Keratinocyte (primary cell): ENCODE measurements around the gene KIF3A. TPM values are rescaled to one million over a fixed set of nuclear protein-coding genes. Genes with fewer than 3 reads are reported as not detected.

Source experiments
- DNase-seq: peaks from one replicate; pipeline ENCODE4 v3.0.0-alpha.2; 2011; ENCODE audit warnings: low read depth, missing footprints, low spot score
- FAIRE-seq: peaks from 2 replicates; lab custom pipeline; 2011; peaks lifted over from hg19 to GRCh38; lab: Jason Lieb, UNC
- H2AFZ ChIP-seq: 2 replicates; pipeline ENCODE4 v1.6.0; 2012; ENCODE audit warnings: low read length, control low read depth, inconsistent platforms; ENCODE audit not compliant: control insufficient read depth
- H3K27ac ChIP-seq: 2 replicates; pipeline ENCODE4 v1.5.1; 2011; ENCODE audit warnings: low read length; ENCODE audit not compliant: control insufficient read depth, insufficient read depth
- H3K27me3 ChIP-seq: 3 replicates; pipeline ENCODE4 v1.6.0; 2011; ENCODE audit warnings: low read length; ENCODE audit not compliant: control insufficient read depth, insufficient read depth; ENCODE audit errors: extremely low read depth
- H3K36me3 ChIP-seq, 2 experiments: 2 replicates in 1 of 2; 3 replicates in 1 of 2; pipeline ENCODE4 v1.5.1; 2011; ENCODE audit warnings: low read length in 2 of 2, mild to moderate bottlenecking in 1 of 2; ENCODE audit not compliant: control insufficient read depth in 2 of 2, insufficient read depth in 2 of 2; ENCODE audit errors: extremely low read depth in 1 of 2
- H3K4me1 ChIP-seq: 3 replicates; pipeline ENCODE4 v1.5.1; 2011; ENCODE audit warnings: low read length; ENCODE audit not compliant: control insufficient read depth, insufficient read depth; ENCODE audit errors: extremely low read depth
- H3K4me2 ChIP-seq: 3 replicates; pipeline ENCODE4 v1.6.0; 2011; ENCODE audit warnings: low read depth, low read length; ENCODE audit not compliant: control insufficient read depth, insufficient read depth; ENCODE audit errors: extremely low read depth
- H3K4me3 ChIP-seq, 3 experiments: fragments of 200-600 bp in 1 of 3; sonication (generic) in 1 of 3; 2 replicates in 2 of 3; 3 replicates in 1 of 3; pipeline ENCODE4 v1.5.1; 2011 to 2016; ENCODE audit warnings: low read length in 3 of 3, mild to moderate bottlenecking in 3 of 3, control low read depth in 2 of 3, inconsistent platforms in 1 of 3, low read depth in 1 of 3, mixed read lengths in 1 of 3, mixed run types in 1 of 3, moderate library complexity in 1 of 3; ENCODE audit not compliant: control insufficient read depth in 2 of 3, insufficient read depth in 2 of 3; ENCODE audit errors: extremely low read depth in 1 of 3
- H3K79me2 ChIP-seq: 2 replicates; pipeline ENCODE4 v1.6.0; 2012; ENCODE audit warnings: low read length; ENCODE audit not compliant: control insufficient read depth, insufficient read depth
- H3K9ac ChIP-seq: 3 replicates; pipeline ENCODE4 v1.6.0; 2011; ENCODE audit warnings: low read length; ENCODE audit not compliant: control insufficient read depth, insufficient read depth; ENCODE audit errors: extremely low read depth
- H3K9me1 ChIP-seq: 3 replicates; pipeline ENCODE4 v1.6.0; 2011; ENCODE audit warnings: low read length; ENCODE audit not compliant: control insufficient read depth, insufficient read depth; ENCODE audit errors: extremely low read depth
- H3K9me3 ChIP-seq: 2 replicates; pipeline ENCODE4 v1.5.1; 2012; ENCODE audit warnings: low read depth, low read length; ENCODE audit not compliant: control insufficient read depth
- H4K20me1 ChIP-seq: 3 replicates; pipeline ENCODE4 v1.6.0; 2011; ENCODE audit warnings: low read length; ENCODE audit not compliant: control insufficient read depth, insufficient read depth; ENCODE audit errors: extremely low read depth
- CTCF ChIP-seq, 3 experiments: IDR thresholded peaks in 1 of 3; conservative IDR thresholded peaks in 1 of 3; optimal IDR thresholded peaks in 1 of 3; 2 replicates in 2 of 3; 3 replicates in 1 of 3; pipeline versions ENCODE3 to v1.5.1; 2011; ENCODE audit warnings: low read length in 3 of 3, mild to moderate bottlenecking in 3 of 3, moderate library complexity in 2 of 3, control low read depth in 1 of 3, inconsistent platforms in 1 of 3; ENCODE audit not compliant: insufficient read depth in 2 of 3; ENCODE audit errors: extremely low read depth in 1 of 3
- EZH2 ChIP-seq: IDR thresholded peaks from one replicate; pipeline ENCODE4 v1.6.1; 2012; ENCODE audit warnings: inconsistent platforms, mild to moderate bottlenecking, low read length, moderate library complexity
- dilution Hi-C: fragments of 300-500 bp; cut with MboI; formaldehyde crosslinking; loops from one replicate; pipeline ENCODE4 v1.7.0; 2020; ENCODE audit warnings: low sequenced_read_pairs; ENCODE audit not compliant: extremely low pct_ligation_motif_present
- polyA plus RNA-seq, 5 experiments: library from polyadenylated mRNA; depleted of rRNA in 3 of 5; stranded (reverse) in 3 of 5; stranded (forward) in 1 of 5; unstranded in 1 of 5; fragments of >200 nt; gene quantifications; 1 replicate in 1 of 5; 2 replicates in 3 of 5; 3 replicates in 1 of 5; pipeline versions ENCODE4 v1.2.1 to v1.2.3, GENCODE V29; 2011 to 2012; ENCODE audit warnings: missing spikeins in 2 of 5, low read depth in 1 of 5, low replicate concordance in 1 of 5

Gene KIF3A
- polyA plus RNA-seq, 1 donor (not counting 4 experiments of a cell fraction or from before 2014, with no cell fraction given): 15.4 TPM

DNA sequence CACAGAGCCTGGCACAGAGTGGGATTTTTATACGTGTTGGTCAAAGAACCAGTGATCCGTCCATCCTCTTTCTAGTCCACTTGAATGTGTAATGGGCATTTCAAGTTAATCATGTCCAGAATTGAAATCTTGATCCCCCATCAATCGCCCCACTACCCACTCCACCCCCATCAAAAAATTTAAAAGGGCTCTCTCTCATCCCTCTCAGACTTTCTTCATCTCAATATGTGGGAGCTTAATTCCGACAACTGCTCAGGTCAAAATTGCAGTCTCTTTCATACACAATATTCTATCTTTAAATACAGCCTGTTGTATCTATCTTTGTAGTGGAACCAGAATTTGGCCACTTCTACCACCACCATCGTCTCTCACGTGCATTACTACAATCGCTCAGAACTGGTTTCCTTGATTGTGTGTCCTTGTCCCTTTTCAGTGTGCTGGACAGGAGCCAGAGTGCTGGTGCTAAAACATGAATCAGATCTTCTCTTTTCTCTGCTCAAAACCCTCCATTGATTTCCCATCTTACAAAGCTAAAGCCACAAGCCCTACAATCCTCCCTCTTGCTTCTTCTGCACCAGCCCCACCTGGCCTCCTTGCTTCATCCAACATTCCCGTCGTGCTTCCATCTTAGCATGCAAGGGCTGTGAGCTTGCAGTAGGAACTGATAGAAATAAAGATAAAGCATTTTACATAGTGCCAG lies 786 bp upstream of the KIF3A start:
- Histone ChIP-seq H3K9ac (peak overlapping the region; percentile 75), H2AFZ (peak overlapping the region; percentile 92), H3K9me3 (no peaks in the 10 kb centered on the region), H3K4me3 (peak overlapping the region in 2 of 3 experiments; percentile 69 to 71), H3K9me1 (no peaks in the 10 kb centered on the region), H3K27me3 (no peaks in the 10 kb centered on the region), H3K4me2 (peak overlapping the region; percentile 84), H3K27ac (no peak overlapping the region), H4K20me1 (no peaks in the 10 kb centered on the region), H3K4me1 (peaks cover 13% of the 10 kb centered on the region), H3K36me3 (peaks cover 0 to 5% of the 10 kb centered on the region in 2 experiments), H3K79me2 (peaks cover 14% of the 10 kb centered on the region)
- no peak for TF ChIP-seq EZH2
- TF ChIP-seq CTCF (optimal IDR thresholded peaks at IDR 0.05 in 1 of 3, IDR thresholded peaks at IDR 0.05 in 1 of 3, conservative IDR thresholded peaks at IDR 0.05 in 1 of 3; ENCODE audit: extremely low read depth in 1 of 3, insufficient read depth in 2 of 3, low read length in 3 of 3): no peak
- dilution Hi-C loops: no loop called here
- DNase-seq (no peak), FAIRE-seq (no peak)

DNA sequence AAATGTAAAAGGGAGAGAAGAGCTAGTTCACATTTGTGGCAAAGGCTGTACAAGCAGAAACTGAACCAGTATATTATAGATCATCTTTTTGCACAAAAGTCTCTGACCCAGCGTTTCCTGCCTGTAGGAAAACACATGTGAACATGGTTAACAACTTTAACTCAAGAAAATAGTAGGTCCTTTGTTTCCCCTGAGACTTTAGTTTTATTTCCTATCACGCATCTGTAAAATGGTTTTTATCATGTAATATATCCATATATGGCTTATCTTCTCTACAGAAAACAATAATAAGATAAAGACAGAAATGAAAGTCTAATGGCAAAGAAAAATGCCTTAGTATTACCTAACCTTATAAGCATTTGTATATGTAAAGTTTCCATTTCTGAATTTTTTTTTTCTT lies 2.7 kb downstream of the KIF3A start:
- H3K27me3 ChIP-seq: no peaks in the 10 kb centered on the region
- H3K9me1 ChIP-seq: no peaks in the 10 kb centered on the region
- no peak for TF ChIP-seq EZH2
- no peak for TF ChIP-seq CTCF (optimal IDR thresholded peaks at IDR 0.05 in 1 of 3, IDR thresholded peaks at IDR 0.05 in 1 of 3, conservative IDR thresholded peaks at IDR 0.05 in 1 of 3; ENCODE audit: extremely low read depth in 1 of 3, insufficient read depth in 2 of 3, low read length in 3 of 3)
- peaks cover 0 to 5% of the 10 kb centered on the region in 2 experiments for H3K36me3 ChIP-seq
- FAIRE-seq (no peak), DNase-seq (no peak)
- no peak overlapping the region for H3K4me2 ChIP-seq
- peaks cover 14% of the 10 kb centered on the region for H3K79me2 ChIP-seq
- no peaks in the 10 kb centered on the region for H4K20me1 ChIP-seq
- H3K4me1 ChIP-seq: peaks cover 13% of the 10 kb centered on the region
- dilution Hi-C loops: no loop called here
- H3K4me3 ChIP-seq: no peak overlapping the region
- no peak overlapping the region for H3K27ac ChIP-seq
- no peak overlapping the region for H2AFZ ChIP-seq
- H3K9me3 ChIP-seq: no peaks in the 10 kb centered on the region
- no peak overlapping the region for H3K9ac ChIP-seq
